IMR-90 (cell line): ENCODE results near the gene FSTL5. TPM values are rescaled to one million over a fixed set of nuclear protein-coding genes. Genes with fewer than 3 reads are reported as not detected.

Source experiments
- ATAC-seq: fragments of 200-7000 bp; cut with Tn5 transposase; 2 replicates; pipeline ENCODE4 v1.9.1; 2020; ENCODE audit warnings: low read depth, mild to moderate bottlenecking, moderate library complexity
- BruUV-seq: library from RNA; stranded (reverse); fragments of 400-500 nt; replicated peaks from 2 replicates; lab custom pipeline; 2021; lab: Mats Ljungman, UMichigan
- CTCF ChIA-PET: fragments of 300-600 bp; formaldehyde crosslinking; extraction: SDS; loops from one replicate; lab custom pipeline; 2021; ENCODE audit warnings: antibody characterized with exemption; lab: Yijun Ruan, JAX
- POLR2A ChIA-PET: fragments of 300-600 bp; sonication (Branson Sonifier 250); formaldehyde crosslinking; loops from one replicate; lab custom pipeline; 2022; ENCODE audit warnings: antibody characterized with exemption; ENCODE audit not compliant: unreplicated experiment; lab: Charles Lee
- DNase-seq: peaks from one replicate; pipeline ENCODE4 v3.0.0; 2013
- H2AFZ ChIP-seq: replicated peaks from 2 replicates; pipeline ENCODE3; 2013; ENCODE audit warnings: low read length, mild to moderate bottlenecking; ENCODE audit not compliant: poor library complexity
- H2AK5ac ChIP-seq: 2 replicates; pipeline ENCODE4 v1.6.1; 2013; ENCODE audit warnings: low read depth, low read length, inconsistent platforms
- H2AK9ac ChIP-seq: replicated peaks from 2 replicates; pipeline ENCODE3; 2013; ENCODE audit warnings: mild to moderate bottlenecking, low read depth, low read length, moderate library complexity; ENCODE audit not compliant: poor library complexity
- H2BK120ac ChIP-seq: 2 replicates; pipeline ENCODE4 v1.6.1; 2013; ENCODE audit warnings: low read depth, low read length, inconsistent platforms
- H2BK15ac ChIP-seq: 3 replicates; pipeline ENCODE4 v1.6.1; 2013; ENCODE audit warnings: low read depth, low read length, inconsistent platforms
- H2BK20ac ChIP-seq: 2 replicates; pipeline ENCODE4 v1.6.1; 2013; ENCODE audit warnings: low read depth, mild to moderate bottlenecking, inconsistent platforms, low read length, moderate library complexity
- H2BK5ac ChIP-seq: 2 replicates; pipeline ENCODE4 v1.6.1; 2013; ENCODE audit warnings: mild to moderate bottlenecking, low read depth, low read length, inconsistent platforms; ENCODE audit not compliant: poor library complexity, severe bottlenecking
- H3K14ac ChIP-seq: replicated peaks from 2 replicates; pipeline ENCODE4 v1.6.1; 2013; ENCODE audit warnings: low read depth, low read length, inconsistent platforms
- H3K18ac ChIP-seq: 2 replicates; pipeline ENCODE4 v1.6.1; 2013; ENCODE audit warnings: low read depth, low read length, control low read depth
- H3K23ac ChIP-seq: 2 replicates; pipeline ENCODE4 v1.6.1; 2013; ENCODE audit warnings: low read depth, low read length, inconsistent platforms
- H3K27ac ChIP-seq: 2 replicates; pipeline ENCODE4 v1.5.1; 2013; ENCODE audit warnings: mild to moderate bottlenecking, control low read depth, low read length; ENCODE audit not compliant: insufficient read depth
- H3K27me3 ChIP-seq: 2 replicates; pipeline ENCODE4 v1.6.1; 2013; ENCODE audit warnings: low read length; ENCODE audit not compliant: control insufficient read depth, insufficient read depth
- H3K36me3 ChIP-seq: 2 replicates; pipeline ENCODE4 v1.6.1; 2013; ENCODE audit warnings: low read length, mixed read lengths; ENCODE audit not compliant: control insufficient read depth, insufficient read depth
- H3K4ac ChIP-seq: 2 replicates; pipeline ENCODE4 v1.6.1; 2013; ENCODE audit warnings: low read depth, low read length, inconsistent platforms
- H3K4me1 ChIP-seq: 2 replicates; pipeline ENCODE4 v1.6.1; 2013; ENCODE audit warnings: low read length, mixed read lengths; ENCODE audit not compliant: control insufficient read depth, insufficient read depth
- H3K4me2 ChIP-seq: 2 replicates; pipeline ENCODE4 v1.6.1; 2013; ENCODE audit warnings: low read depth, mild to moderate bottlenecking, control low read depth, low read length, moderate library complexity
- H3K4me3 ChIP-seq: 2 replicates; pipeline ENCODE4 v1.5.1; 2013; ENCODE audit warnings: low read depth, mild to moderate bottlenecking, control low read depth, low read length, moderate library complexity; ENCODE audit not compliant: insufficient read depth
- H3K56ac ChIP-seq: 2 replicates; pipeline ENCODE4 v1.6.1; 2013; ENCODE audit warnings: low read length, inconsistent platforms; ENCODE audit not compliant: insufficient read depth; ENCODE audit errors: extremely low read depth
- H3K79me1 ChIP-seq, 2 experiments: 2 replicates each; pipeline ENCODE4 v1.6.1; 2013; ENCODE audit warnings: low read length in 2 of 2, inconsistent platforms in 1 of 2, low read depth in 1 of 2
- H3K9ac ChIP-seq: 2 replicates; pipeline ENCODE4 v1.6.1; 2013; ENCODE audit warnings: low read depth, low read length, control low read depth
- H3K9me1 ChIP-seq: 2 replicates; pipeline ENCODE4 v1.6.1; 2013; ENCODE audit warnings: low read length, inconsistent platforms; ENCODE audit not compliant: insufficient read depth
- H3K9me3 ChIP-seq: 2 replicates; pipeline ENCODE4 v1.6.1; 2013; ENCODE audit warnings: low read length; ENCODE audit not compliant: control insufficient read depth, insufficient read depth
- H4K20me1 ChIP-seq: 2 replicates; pipeline ENCODE4 v1.6.1; 2013; ENCODE audit warnings: low read length, inconsistent platforms; ENCODE audit not compliant: insufficient read depth
- H4K5ac ChIP-seq: 2 replicates; pipeline ENCODE4 v1.6.1; 2013; ENCODE audit warnings: mild to moderate bottlenecking, low read depth, low read length, control low read depth
- H4K8ac ChIP-seq, 2 experiments: 2 replicates each; pipeline ENCODE4 v1.6.1; 2013; ENCODE audit warnings: low read depth in 2 of 2, low read length in 2 of 2, control low read depth in 1 of 2, inconsistent platforms in 1 of 2
- H4K91ac ChIP-seq: 2 replicates; pipeline ENCODE4 v1.6.1; 2013; ENCODE audit warnings: low read depth, low read length, inconsistent platforms; ENCODE audit not compliant: insufficient read depth
- BHLHE40 ChIP-seq: fragments of 150-350 bp; IDR thresholded peaks from 2 replicates; pipeline ENCODE4 v1.6.1; 2016; ENCODE audit warnings: mild to moderate bottlenecking, low read depth, low read length
- CEBPB ChIP-seq: IDR thresholded peaks from 2 replicates; pipeline ENCODE4 v1.6.1; 2012; ENCODE audit warnings: low read depth, low read length, improper control_type of control experiment
- CHD1 ChIP-seq: IDR thresholded peaks from 2 replicates; pipeline ENCODE4 v1.6.1; 2012; ENCODE audit warnings: low read depth, low read length, improper control_type of control experiment
- FOS ChIP-seq: fragments of 150-350 bp; IDR thresholded peaks from 2 replicates; pipeline ENCODE4 v1.6.1; 2016; ENCODE audit warnings: low read depth, low read length
- MAFK ChIP-seq: IDR thresholded peaks from 2 replicates; pipeline ENCODE4 v1.6.1; 2012; ENCODE audit warnings: low read depth, low read length, improper control_type of control experiment
- MAZ ChIP-seq: IDR thresholded peaks from 2 replicates; pipeline ENCODE4 v1.6.1; 2012; ENCODE audit warnings: low read depth, mild to moderate bottlenecking, low read length, improper control_type of control experiment, moderate library complexity, borderline replicate concordance
- MXI1 ChIP-seq: IDR thresholded peaks from 2 replicates; pipeline ENCODE4 v1.6.1; 2012; ENCODE audit warnings: low read depth, mild to moderate bottlenecking, low read length, moderate library complexity, borderline replicate concordance
- NFE2L2 ChIP-seq: fragments of 150-350 bp; IDR thresholded peaks from 2 replicates; pipeline ENCODE4 v1.6.1; 2016; ENCODE audit warnings: low read depth, mild to moderate bottlenecking, low read length
- POLR2A ChIP-seq: IDR thresholded peaks from 2 replicates; pipeline ENCODE4 v1.6.1; 2012; ENCODE audit warnings: mild to moderate bottlenecking, low read depth, low read length
- RAD21 ChIP-seq: IDR thresholded peaks from 2 replicates; pipeline ENCODE4 v1.6.1; 2012; ENCODE audit warnings: low read length, improper control_type of control experiment
- RCOR1 ChIP-seq: IDR thresholded peaks from 2 replicates; pipeline ENCODE4 v1.6.1; 2012; ENCODE audit warnings: mild to moderate bottlenecking, low read length, improper control_type of control experiment; ENCODE audit not compliant: insufficient replicate concordance
- RFX5 ChIP-seq: IDR thresholded peaks from 2 replicates; pipeline ENCODE4 v1.8.0; 2012; ENCODE audit warnings: low read depth, mild to moderate bottlenecking, low read length, moderate library complexity
- SMC3 ChIP-seq: fragments of 150-350 bp; IDR thresholded peaks from 2 replicates; pipeline ENCODE4 v1.6.1; 2016; ENCODE audit warnings: low read depth, mild to moderate bottlenecking, antibody characterized with exemption, low read length, moderate library complexity
- WGBS, 2 experiments: methylation state at CpG; one replicate each; pipeline versions ENCODE4 v1.1.5 to v1.1.7; 2013; ENCODE audit warnings: missing lambda C conversion rate in 2 of 2; ENCODE audit not compliant: insufficient read length in 1 of 2; ENCODE audit errors: extremely low coverage in 2 of 2; 5-methylcytosine and 5-hydroxymethylcytosine counted together
- dilution Hi-C: fragments of 300-500 bp; cut with HindIII; formaldehyde crosslinking; loops from one replicate; pipeline ENCODE4 v1.14.3; 2018; ENCODE audit warnings: low sequenced_read_pairs; ENCODE audit not compliant: unreplicated experiment
- in situ Hi-C: fragments of 300-500 bp; cut with MboI; formaldehyde crosslinking; loops from 3 replicates; pipeline ENCODE4 v1.14.3; 2019; ENCODE audit warnings: low sequenced_read_pairs, inconsistent platforms, mixed read lengths
- intact Hi-C: fragments of 100-400 bp; cut with micrococcal nuclease; formaldehyde crosslinking; loops from 2 replicates; pipeline ENCODE4 v1.10.0; 2022
- polyA plus RNA-seq, 3 experiments: library from polyadenylated mRNA; depleted of rRNA; stranded (reverse); fragments of >200 nt; gene quantifications; 2 replicates each; pipeline ENCODE4 v1.2.3, GENCODE V29; 2012; ENCODE audit warnings: low replicate concordance in 1 of 3
- total RNA-seq: library from RNA; depleted of rRNA; stranded (reverse); fragments of >200 nt; gene quantifications from 2 replicates; pipeline ENCODE4 v1.2.3, GENCODE V29; 2012
- TF ChIP-seq, protein P1 (sequence below): conservative IDR thresholded peaks from 2 replicates; pipeline ENCODE4 v1.5.1; 2012; ENCODE audit warnings: mild to moderate bottlenecking, low read depth, low read length, improper control_type of control experiment
- TF ChIP-seq, protein P2 (sequence below): fragments of 150-350 bp; IDR thresholded peaks from 2 replicates; pipeline ENCODE4 v1.6.1; 2017; ENCODE audit warnings: mild to moderate bottlenecking, antibody characterized with exemption, low read length, low read depth
- TF ChIP-seq, protein P3 (sequence below): fragments of 150-350 bp; IDR thresholded peaks from 2 replicates; pipeline ENCODE4 v1.6.1; 2016; ENCODE audit warnings: low read depth, mild to moderate bottlenecking, low read length, moderate library complexity, borderline replicate concordance

FSTL5 gene
- total and polyA plus RNA-seq, 2 of the 4 experiments (the other 2 are of a cell fraction): under 0.01 TPM; not detected in 1

DNA sequence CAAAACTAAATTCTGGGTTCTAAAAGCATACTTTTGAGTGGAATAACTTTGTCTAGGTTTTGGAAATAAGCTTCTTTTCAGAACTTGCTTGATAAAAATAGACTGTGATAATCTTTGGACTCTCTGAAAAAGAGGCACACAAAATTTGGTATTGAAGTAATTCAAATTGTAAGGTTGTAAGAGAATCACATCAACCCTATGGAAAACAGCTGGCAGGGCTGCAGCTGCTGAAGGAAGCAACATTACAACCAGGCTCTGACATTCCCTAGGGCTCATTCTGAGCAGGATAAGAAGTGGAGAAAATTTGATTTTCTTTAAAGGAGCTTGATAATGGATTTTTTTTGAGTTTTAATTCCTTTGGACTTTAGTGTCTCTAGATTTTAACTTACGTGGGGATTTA is 147.6 kb downstream of the FSTL5 start:
- Histone ChIP-seq H2BK20ac (no peak overlapping the region), H3K23ac (no peak overlapping the region), H2AK9ac (no peak overlapping the region), H4K5ac (no peak overlapping the region), H3K14ac (no peak overlapping the region), H3K4me1 (no peaks in the 10 kb centered on the region), H3K4me2 (no peak overlapping the region), H3K9me1 (no peaks in the 10 kb centered on the region), H2AFZ (no peak overlapping the region), H3K4ac (no peak overlapping the region), H2BK5ac (no peak overlapping the region), H3K27ac (no peak overlapping the region), H3K79me1 (no peaks in the 10 kb centered on the region), H4K20me1 (no peaks in the 10 kb centered on the region), H3K4me3 (no peak overlapping the region), H3K9me3 (peaks cover 2% of the 10 kb centered on the region; the same call in 1 of the 2 replicates), H2AK5ac (no peak overlapping the region), H3K9ac (no peak overlapping the region), H4K8ac (no peak overlapping the region), H3K27me3 (no peaks in the 10 kb centered on the region), H3K36me3 (no peaks in the 10 kb centered on the region), H2BK15ac (no peak overlapping the region), H4K91ac (no peak overlapping the region), H3K18ac (no peak overlapping the region), H2BK120ac (no peak overlapping the region), H3K56ac (no peak overlapping the region)
- TF ChIP-seq CHD1: no peak
- no peak for TF ChIP-seq CEBPB
- no peak for TF ChIP-seq MAZ
- TF ChIP-seq RCOR1: no peak
- no peak for TF ChIP-seq NFE2L2
- no peak for TF ChIP-seq RAD21
- no peak for TF ChIP-seq RFX5
- TF ChIP-seq FOS: no peak
- TF ChIP-seq, protein P1, sequence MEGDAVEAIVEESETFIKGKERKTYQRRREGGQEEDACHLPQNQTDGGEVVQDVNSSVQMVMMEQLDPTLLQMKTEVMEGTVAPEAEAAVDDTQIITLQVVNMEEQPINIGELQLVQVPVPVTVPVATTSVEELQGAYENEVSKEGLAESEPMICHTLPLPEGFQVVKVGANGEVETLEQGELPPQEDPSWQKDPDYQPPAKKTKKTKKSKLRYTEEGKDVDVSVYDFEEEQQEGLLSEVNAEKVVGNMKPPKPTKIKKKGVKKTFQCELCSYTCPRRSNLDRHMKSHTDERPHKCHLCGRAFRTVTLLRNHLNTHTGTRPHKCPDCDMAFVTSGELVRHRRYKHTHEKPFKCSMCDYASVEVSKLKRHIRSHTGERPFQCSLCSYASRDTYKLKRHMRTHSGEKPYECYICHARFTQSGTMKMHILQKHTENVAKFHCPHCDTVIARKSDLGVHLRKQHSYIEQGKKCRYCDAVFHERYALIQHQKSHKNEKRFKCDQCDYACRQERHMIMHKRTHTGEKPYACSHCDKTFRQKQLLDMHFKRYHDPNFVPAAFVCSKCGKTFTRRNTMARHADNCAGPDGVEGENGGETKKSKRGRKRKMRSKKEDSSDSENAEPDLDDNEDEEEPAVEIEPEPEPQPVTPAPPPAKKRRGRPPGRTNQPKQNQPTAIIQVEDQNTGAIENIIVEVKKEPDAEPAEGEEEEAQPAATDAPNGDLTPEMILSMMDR: no peak
- TF ChIP-seq, protein P2, sequence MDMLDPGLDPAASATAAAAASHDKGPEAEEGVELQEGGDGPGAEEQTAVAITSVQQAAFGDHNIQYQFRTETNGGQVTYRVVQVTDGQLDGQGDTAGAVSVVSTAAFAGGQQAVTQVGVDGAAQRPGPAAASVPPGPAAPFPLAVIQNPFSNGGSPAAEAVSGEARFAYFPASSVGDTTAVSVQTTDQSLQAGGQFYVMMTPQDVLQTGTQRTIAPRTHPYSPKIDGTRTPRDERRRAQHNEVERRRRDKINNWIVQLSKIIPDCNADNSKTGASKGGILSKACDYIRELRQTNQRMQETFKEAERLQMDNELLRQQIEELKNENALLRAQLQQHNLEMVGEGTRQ: no peak
- TF ChIP-seq SMC3: no peak
- TF ChIP-seq POLR2A: no peak
- TF ChIP-seq, protein P3, sequence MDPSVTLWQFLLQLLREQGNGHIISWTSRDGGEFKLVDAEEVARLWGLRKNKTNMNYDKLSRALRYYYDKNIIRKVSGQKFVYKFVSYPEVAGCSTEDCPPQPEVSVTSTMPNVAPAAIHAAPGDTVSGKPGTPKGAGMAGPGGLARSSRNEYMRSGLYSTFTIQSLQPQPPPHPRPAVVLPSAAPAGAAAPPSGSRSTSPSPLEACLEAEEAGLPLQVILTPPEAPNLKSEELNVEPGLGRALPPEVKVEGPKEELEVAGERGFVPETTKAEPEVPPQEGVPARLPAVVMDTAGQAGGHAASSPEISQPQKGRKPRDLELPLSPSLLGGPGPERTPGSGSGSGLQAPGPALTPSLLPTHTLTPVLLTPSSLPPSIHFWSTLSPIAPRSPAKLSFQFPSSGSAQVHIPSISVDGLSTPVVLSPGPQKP: no peak
- TF ChIP-seq MXI1: no peak
- no peak for TF ChIP-seq MAFK
- TF ChIP-seq BHLHE40: no peak
- dilution Hi-C loops (no loop called here), in situ Hi-C loops (no loop called here), intact Hi-C loops (no loop called here)
- ChIA-PET POLR2A (no interaction called here), CTCF (no interaction called here)
- ATAC-seq (no peak), DNase-seq (no peak)
- no CpG with 5 or more reads among the region's 1 CpG for WGBS, 2 experiments
- no TSS peak for BruUV-seq
